ENCODE data around the gene TNS1. TPM values are rescaled to one million over a fixed set of nuclear protein-coding genes. Genes with fewer than 3 reads are reported as not detected.

TNS1 gene
- total RNA-seq, 1 experiment from 2014 or later = 6.2 TPM

GRCh38 chr2:217979151-217979811, 23.5 kb downstream of the TNS1 start:
- H2AFZ ChIP-seq (ENCODE audit: low read depth, low read length, poor library complexity, severe bottlenecking) = no peak overlapping the region
- TF ChIP-seq EZH2phosphoT487 (IDR thresholded peaks at IDR 0.05; ENCODE audit: borderline replicate concordance) (no peak), ATF3 (IDR thresholded peaks at IDR 0.05) (no peak), POLR2AphosphoS5 (IDR thresholded peaks at IDR 0.05; ENCODE audit: low read depth, low read length) (no peak), YY1 (IDR thresholded peaks at IDR 0.05; ENCODE audit: extremely low read depth, insufficient replicate concordance, low read depth, low read length) (no peak), SP1 (IDR thresholded peaks at IDR 0.05; ENCODE audit: low read depth) (no peak), ZBTB33 (IDR thresholded peaks at IDR 0.05; ENCODE audit: extremely low read depth, insufficient replicate concordance, low read length) (no peak), JUND (IDR thresholded peaks at IDR 0.05) (no peak), FOSL1 (IDR thresholded peaks at IDR 0.05; ENCODE audit: low read depth) (no peak), SRF (IDR thresholded peaks at IDR 0.05; ENCODE audit: low read depth) (no peak), CBX3 (IDR thresholded peaks at IDR 0.05; ENCODE audit: low read depth) (no peak), EGR1 (IDR thresholded peaks at IDR 0.05; ENCODE audit: low read depth) (no peak), SIN3A (IDR thresholded peaks at IDR 0.05; ENCODE audit: low read depth) (no peak), ELF1 (IDR thresholded peaks at IDR 0.05; ENCODE audit: borderline replicate concordance, low read depth) (no peak), EZH2 (IDR thresholded peaks at IDR 0.05) (no peak), TCF7L2 (IDR thresholded peaks at IDR 0.05; ENCODE audit: borderline replicate concordance, extremely low read depth, insufficient read depth, insufficient read length) (no peak), ZNF274 (IDR thresholded peaks at IDR 0.05; ENCODE audit: low read depth, low read length) (no peak), POLR2A (IDR thresholded peaks at IDR 0.05; ENCODE audit: borderline replicate concordance, extremely low read depth, insufficient read depth, insufficient read length) (no peak), CEBPB (IDR thresholded peaks at IDR 0.05; ENCODE audit: low read depth) (no peak), RAD21 (IDR thresholded peaks at IDR 0.05; ENCODE audit: low read depth) (no peak)
- ChIA-PET RAD21 (ENCODE audit: low non-redundant PET in 1 of 2, low total read pairs in 2 of 2, uncharacterized antibody in 2 of 2, unreplicated experiment in 2 of 2) (no interaction called here), CTCF (no interaction called here), POLR2A (no interaction called here)
- ATAC-seq (no peak), DNase-seq (ENCODE audit: low read depth, low spot score) (no peak)
- peaks cover 2 to 14% of the 10 kb centered on the region in 2 experiments; a peak in 2 of 4 replicates for H3K4me1 ChIP-seq (ENCODE audit: control insufficient read depth in 1 of 2, insufficient read depth in 2 of 2, low read length in 2 of 2)
- intact Hi-C loops (cut with micrococcal nuclease) = no loop called here
- no peak overlapping the region for H3K4me3 ChIP-seq (replicated peaks in 1 of 2; ENCODE audit: low read depth in 1 of 2, low read length in 2 of 2)
- no TSS peak for BruUV-seq (replicated peaks)
- H3K27me3 ChIP-seq (ENCODE audit: insufficient read depth, low read length) = no peaks in the 10 kb centered on the region
- H4K20me1 ChIP-seq (ENCODE audit: insufficient read depth) = no peaks in the 10 kb centered on the region
- H3K9me2 ChIP-seq (ENCODE audit: insufficient read depth) = no peaks in the 10 kb centered on the region
- H3K9ac ChIP-seq (ENCODE audit: low read length) = no peak overlapping the region
- H3K36me3 ChIP-seq (ENCODE audit: control insufficient read depth in 1 of 2, insufficient read depth in 2 of 2, low read length in 2 of 2) = no peaks in the 10 kb centered on the region
- H3K9me3 ChIP-seq (ENCODE audit: control insufficient read depth in 1 of 2, insufficient read depth in 1 of 2, low read depth in 1 of 2, low read length in 2 of 2) = no peaks in the 10 kb centered on the region
- no peaks in the 10 kb centered on the region for H3K79me2 ChIP-seq (ENCODE audit: insufficient read depth, low read length)
- H3K4me2 ChIP-seq (ENCODE audit: low read length) = no peak overlapping the region
- H3K27ac ChIP-seq (ENCODE audit: low read depth, low read length) = no peak overlapping the region

All from HCT116 (cell line).